ENCODE data around the gene MBTD1.
"Not testable (repeated sequence)": the region's sequence is repeated elsewhere in the genome, so short reads cannot be mapped to it uniquely, and the experiment has no call there.

The MBTD1 gene

GRCh38 chr17:51189162-51189561, 70.7 kb downstream of the MBTD1 start:
- no peak for DNase-seq (ENCODE audit: low read depth)

- DNase-seq (ENCODE audit: low read depth): no peak
Measured at GRCh38 chr17:51188271-51188833, 71.5 kb downstream of the MBTD1 start.

GRCh38 chr17:51185763-51186332, 74.0 kb downstream of the MBTD1 start:
- no peak for DNase-seq (ENCODE audit: low read depth)

GRCh38 chr17:51184124-51184523, 75.7 kb downstream of the MBTD1 start:
- DNase-seq (ENCODE audit: low read depth): no peak

GRCh38 chr17:51180486-51180885, 79.4 kb downstream of the MBTD1 start:
- no peak for DNase-seq (ENCODE audit: low read depth)

- DNase-seq (ENCODE audit: low read depth): not testable (repeated sequence)
Measured at GRCh38 chr17:51172030-51172429, 87.8 kb downstream of the MBTD1 start.

- no peak for DNase-seq (ENCODE audit: low read depth)
Measured at GRCh38 chr17:51170736-51171135, 89.1 kb downstream of the MBTD1 start.

- DNase-seq (ENCODE audit: low read depth): no peak
Measured at GRCh38 chr17:51169340-51169739, 90.5 kb downstream of the MBTD1 start.

GRCh38 chr17:51166987-51167931, 92.6 kb downstream of the MBTD1 start:
- peak; percentile 44 for DNase-seq (ENCODE audit: low read depth)

- peak; percentile 31 for DNase-seq (ENCODE audit: low read depth)
Measured at GRCh38 chr17:51166198-51166986, 93.5 kb downstream of the MBTD1 start, which contains the start of gene NME2. TSS of gene NME2 (plus strand) at chr17:51166411. CDS start at chr17:51166831, 420 bp downstream.

- peak; percentile 3 for DNase-seq (ENCODE audit: low read depth)
Measured at GRCh38 chr17:51165680-51166197, 94.1 kb downstream of the MBTD1 start.

- DNase-seq (ENCODE audit: low read depth): no peak
Measured at GRCh38 chr17:51164911-51165679, 94.8 kb downstream of the MBTD1 start.

- DNase-seq (ENCODE audit: low read depth): no peak
Measured at GRCh38 chr17:51161541-51161940, 98.3 kb downstream of the MBTD1 start.

- DNase-seq (ENCODE audit: low read depth): no peak
Measured at GRCh38 chr17:51159604-51160003, 100.2 kb downstream of the MBTD1 start.

- no peak for DNase-seq (ENCODE audit: low read depth)
Measured at GRCh38 chr17:51155416-51155815, 104.4 kb downstream of the MBTD1 start.

- DNase-seq (ENCODE audit: low read depth): no peak
Measured at GRCh38 chr17:51154176-51154575, 105.7 kb downstream of the MBTD1 start.

- DNase-seq (ENCODE audit: low read depth): peak; percentile 93
Measured at GRCh38 chr17:51153210-51154072, 106.4 kb downstream of the MBTD1 start, which contains the start of gene NME1. TSS of gene NME1 (plus strand) at chr17:51153559. CDS start at chr17:51155655, 2,096 bp downstream.

GRCh38 chr17:51152766-51153209, 107.1 kb downstream of the MBTD1 start:
- no peak for DNase-seq (ENCODE audit: low read depth)

- no peak for DNase-seq (ENCODE audit: low read depth)
Measured at GRCh38 chr17:51150932-51151331, 108.9 kb downstream of the MBTD1 start.

GRCh38 chr17:51149163-51149562, 110.7 kb downstream of the MBTD1 start:
- DNase-seq (ENCODE audit: low read depth): no peak
